NCI-H146 treated with DMSO at 0.1 percent for 48 hours (cell line): ENCODE results near the gene PLA2G4D.

Source experiments
- DNase-seq: peaks from one replicate; lab custom pipeline; 2025; ENCODE audit not compliant: unreplicated experiment; lab: John Stamatoyannopoulos, UW

The PLA2G4D gene

DNA sequence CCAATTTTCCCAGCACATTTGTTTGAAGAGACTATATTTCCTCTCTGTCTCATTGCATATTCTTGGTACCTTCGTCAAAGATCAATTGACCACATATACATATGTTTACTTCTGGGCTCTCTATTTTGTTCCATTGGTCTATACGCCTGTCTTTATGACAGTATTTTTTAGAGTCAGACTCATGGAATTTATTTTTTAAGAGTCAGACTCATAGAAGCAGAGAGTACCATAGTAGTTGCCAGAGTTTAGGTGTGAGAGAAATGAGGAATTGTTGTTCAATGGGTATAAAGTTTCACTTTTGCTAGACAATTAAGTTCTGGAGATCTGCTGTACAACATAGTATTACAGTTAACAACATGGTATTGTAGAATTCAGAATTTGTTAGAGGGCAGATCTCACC, 35.0 kb upstream of the PLA2G4D start:
- DNase-seq = no peak

DNA sequence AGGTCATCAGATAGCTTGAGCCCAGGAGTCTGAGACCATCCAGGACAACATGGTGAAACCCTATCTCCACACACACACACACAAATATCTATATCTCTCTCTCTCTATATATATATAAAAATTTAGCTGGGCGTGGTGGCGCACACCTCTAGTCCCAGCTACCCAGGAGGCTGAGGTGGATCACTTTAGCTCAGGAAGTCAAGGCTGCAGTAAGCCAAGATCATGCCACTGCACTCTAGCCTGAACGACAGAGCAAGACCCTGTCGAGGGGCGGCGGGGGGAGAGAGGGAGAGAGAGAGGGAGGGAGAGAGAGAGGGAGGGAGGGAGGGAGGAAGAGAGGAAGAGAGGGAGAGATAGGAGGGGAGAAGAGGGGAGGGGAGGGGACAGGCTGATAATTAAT, 34.1 kb upstream of the PLA2G4D start:
- no peak for DNase-seq

DNA sequence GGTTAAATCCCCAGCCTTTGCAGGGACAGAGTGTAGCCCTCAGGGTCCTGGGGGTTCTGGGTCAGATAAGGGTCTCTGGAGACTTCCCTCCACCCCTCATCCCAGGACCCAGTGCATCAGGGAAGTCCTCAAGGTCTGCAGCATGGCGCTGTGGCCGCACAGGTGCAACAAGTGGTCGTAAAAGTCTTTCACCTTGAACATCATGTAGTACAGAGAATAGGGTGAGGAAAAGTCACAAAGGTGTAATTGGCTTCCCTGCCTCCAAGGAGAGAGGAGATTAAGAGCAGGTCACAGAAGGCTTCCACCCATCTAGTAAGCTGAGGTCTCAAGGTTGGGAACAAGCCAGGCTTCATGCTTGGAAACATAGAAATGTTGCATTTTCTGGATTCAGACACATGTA, 29.2 kb upstream of the PLA2G4D start:
- no peak for DNase-seq

DNA sequence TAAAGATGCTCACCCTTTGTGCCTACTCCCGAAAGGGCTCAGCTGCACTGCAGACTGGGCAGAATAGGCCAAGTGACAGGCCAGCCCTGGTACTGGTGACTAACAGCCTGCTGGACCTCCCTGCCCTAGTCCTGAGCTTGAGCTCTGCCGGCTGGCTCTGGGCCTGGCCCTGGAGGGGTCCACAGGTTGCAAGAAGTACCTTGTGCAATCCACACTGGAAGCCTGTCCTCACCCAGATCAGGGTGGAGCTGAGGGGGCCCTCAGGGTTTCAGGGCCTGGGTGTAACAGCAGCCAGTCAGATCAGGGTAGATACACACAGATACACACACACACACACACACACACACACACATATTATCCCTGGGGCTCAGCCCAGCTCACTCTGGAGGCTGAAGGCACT, 27.3 kb upstream of the PLA2G4D start:
- DNase-seq = no peak

DNA sequence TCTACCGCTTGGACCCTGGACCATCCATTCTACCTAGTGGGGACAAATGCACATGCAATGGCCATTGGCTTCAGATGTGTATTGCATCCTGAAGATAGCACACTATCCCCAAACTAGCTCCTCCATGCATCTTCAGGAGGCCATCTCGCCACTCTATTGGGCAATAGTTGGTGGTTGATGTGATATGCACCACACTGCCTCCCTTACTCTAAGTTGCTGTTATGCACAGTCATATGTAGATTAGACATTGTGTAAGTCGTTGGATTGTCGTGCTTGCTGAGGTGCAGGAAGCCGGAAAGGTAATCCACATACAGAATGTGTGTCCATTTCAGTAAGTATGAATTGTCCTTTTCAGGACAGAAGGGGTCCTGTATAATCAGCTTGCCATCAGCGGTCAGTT, 26.7 kb upstream of the PLA2G4D start:
- no peak for DNase-seq

DNA sequence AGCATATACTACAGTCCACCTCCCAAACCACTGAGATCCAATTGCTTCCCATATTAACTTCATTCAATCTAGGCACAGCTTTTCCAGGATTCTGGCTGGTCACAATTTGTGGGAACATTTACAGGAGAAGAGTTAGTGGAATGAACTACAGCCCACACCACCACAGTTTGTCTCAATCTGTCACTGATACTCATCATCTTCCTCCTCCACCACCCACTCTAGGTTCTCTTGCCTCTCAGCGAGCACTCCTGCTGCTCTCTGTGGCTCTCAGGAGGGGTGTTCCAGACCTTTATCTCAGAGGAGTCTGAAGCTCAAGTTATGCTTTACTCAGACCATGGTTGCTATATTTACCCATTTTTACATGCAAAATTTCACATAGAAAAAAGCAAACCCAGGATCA, 25.9 kb upstream of the PLA2G4D start:
- no peak for DNase-seq

DNA sequence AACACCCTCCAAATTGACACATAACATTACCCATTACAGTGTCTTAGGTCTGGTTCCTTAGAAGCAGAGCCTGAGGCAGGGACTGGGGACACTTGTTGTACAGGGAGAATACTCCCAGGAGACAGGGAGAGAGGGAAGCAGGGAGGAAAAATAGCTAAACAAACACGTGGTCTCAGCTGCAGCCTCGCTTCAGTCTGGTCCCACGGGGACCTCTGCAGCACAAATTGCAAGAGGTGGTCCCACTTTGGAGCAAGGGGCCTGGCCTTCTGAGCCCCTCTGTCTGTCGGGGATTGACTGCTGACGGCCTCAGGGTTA, 25.0 kb upstream of the PLA2G4D start:
- no peak for DNase-seq

DNA sequence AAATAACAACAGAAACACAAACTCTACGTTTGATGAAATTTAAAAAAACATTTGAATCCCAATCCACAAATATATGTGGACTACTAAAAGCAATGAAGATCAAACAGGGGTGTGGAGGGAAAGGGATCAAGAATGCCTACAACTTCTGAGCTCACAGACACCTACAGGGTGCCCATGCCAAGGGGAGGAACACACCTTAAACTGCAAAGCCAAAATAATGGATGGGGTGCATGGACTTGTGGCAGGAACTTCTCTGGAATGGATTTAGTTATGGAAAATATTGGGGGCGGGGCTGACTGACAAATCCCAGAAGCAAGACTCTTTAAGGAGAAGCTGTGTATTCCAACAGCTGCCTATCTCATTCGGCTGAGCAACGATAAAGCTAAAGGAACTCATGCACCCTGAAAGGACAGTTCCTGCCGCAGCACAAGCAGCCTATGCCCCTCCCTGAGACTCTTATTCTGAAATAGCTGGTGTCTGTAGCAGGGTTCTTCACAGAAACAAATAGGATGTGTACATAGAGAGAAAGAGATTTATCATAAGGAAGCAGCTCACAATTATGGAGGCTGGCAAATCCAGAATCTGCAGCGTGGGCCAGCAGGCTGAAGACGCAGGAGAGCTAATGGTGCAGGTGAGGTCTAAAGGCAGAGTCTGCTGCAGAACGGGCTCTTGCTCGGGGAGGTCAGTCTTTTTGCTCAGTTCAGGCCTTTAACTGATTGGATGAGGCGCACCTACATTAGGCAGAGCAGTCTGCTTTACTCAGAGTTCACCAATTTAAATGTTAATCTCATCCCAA, 24.5 kb upstream of the PLA2G4D start:
- no peak for DNase-seq

DNA sequence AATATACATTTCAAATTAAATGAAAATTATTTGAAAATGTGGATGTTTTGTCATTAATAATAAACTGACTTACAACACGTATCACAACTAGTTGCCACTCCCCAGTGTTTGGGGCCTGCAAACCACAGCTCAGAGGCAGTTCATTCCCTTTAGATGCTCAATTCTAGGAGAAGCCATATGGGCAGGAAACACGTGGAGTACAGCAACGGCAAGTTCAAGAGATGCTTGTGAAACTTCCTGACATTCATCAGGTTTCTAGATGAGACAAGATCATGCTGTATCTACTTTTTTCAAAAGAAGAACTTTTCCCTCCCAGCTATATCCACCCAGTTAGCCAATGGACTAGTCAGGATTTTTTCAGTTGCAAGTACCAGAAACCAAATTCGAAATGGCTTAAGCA, 17.6 kb upstream of the PLA2G4D start:
- DNase-seq = no peak

DNA sequence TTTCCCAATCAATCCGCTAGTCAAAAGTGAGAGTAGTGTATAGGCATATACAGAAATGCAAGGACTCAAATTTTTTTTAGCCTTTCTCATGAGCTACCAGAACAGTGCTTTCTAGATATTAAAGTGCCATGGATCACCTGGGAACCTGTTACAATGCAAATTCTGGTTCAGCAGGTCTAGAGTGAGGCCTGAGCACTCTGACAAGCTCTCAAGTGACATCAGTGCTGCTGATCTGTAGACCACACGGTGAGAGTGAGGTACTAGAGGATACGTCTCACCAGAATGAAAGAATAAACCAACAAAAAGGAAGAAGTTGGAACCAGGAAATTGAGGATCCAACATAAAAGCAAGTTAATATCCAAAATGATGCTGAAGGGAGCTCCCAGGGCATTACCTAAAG, 16.0 kb upstream of the PLA2G4D start:
- DNase-seq = no peak

DNA sequence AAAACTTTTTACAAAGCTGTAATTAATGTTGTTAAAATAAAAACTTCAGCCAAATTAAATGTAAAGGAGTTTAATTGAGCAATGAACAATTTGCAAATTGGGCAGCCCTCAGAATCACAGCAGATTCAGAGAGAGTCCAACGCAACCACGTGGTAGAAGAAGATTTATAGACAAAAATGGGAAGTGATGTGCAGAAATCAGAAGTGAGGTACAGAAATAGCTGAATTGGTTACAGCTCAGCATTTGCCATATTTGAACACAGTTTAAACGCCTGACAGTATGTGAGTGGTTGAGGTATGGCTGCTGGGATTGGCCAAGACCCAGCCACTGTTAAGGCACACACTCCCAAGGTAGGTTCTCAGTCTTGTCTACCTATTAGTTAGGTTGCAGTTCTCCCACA, 14.4 kb upstream of the PLA2G4D start:
- no peak for DNase-seq

DNA sequence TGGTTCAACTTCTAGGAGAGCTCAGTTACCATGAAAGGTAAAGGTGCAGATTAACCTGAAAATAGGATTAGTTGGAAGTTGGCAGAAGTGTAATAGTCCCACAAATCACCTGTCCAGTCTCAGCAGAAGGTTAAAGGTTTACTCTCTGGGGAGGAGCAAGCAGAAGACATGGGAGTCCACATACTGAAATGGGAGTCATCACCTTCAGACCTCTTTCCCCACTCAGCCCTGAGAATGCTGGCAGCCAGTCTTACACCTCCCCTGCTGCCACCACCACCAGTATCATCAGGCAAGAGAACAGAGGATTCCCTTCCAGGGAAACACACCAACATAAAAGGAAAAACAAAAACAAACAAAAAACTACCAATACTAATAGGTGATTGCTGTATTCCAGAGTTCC, 13.8 kb upstream of the PLA2G4D start:
- DNase-seq = no peak

DNA sequence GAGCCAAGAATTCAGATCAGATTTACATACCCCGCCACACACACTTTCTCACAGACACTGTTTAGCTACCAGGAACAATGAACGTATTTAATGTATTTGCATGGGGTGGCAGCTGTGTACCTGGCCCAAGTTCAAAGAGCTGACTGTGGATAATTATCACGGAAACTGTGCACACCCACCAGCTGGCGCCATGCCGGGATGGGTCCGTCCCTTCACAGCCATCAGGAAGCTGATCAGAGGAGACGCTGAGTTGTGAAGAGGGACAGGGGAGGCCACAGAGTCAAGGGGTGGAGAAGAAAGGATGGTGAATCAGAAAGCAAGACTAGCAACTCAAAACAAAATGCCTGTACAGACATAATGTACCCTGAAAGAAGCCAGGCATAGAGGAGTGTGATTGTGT, 13.1 kb upstream of the PLA2G4D start:
- DNase-seq = peak; percentile 21

DNA sequence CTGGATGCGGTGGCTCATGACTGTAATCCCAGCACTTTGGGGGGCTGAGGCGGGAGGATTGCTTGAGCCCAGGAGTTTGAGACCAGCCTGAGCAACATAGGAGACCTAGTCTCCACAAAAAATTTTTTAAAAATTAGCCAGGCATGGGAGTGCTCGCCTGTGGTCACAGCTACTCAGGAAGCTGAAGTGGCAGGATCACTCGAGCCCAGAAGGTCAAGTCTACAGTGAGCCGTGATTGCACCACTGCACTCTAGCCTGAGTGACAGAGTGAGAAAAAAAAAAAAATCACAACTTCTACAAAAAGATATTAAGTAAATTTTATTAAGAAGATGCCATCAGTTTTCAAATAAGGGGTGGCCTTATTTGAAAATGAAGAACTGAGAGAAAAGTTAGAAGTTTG, 11.9 kb upstream of the PLA2G4D start:
- no peak for DNase-seq

DNA sequence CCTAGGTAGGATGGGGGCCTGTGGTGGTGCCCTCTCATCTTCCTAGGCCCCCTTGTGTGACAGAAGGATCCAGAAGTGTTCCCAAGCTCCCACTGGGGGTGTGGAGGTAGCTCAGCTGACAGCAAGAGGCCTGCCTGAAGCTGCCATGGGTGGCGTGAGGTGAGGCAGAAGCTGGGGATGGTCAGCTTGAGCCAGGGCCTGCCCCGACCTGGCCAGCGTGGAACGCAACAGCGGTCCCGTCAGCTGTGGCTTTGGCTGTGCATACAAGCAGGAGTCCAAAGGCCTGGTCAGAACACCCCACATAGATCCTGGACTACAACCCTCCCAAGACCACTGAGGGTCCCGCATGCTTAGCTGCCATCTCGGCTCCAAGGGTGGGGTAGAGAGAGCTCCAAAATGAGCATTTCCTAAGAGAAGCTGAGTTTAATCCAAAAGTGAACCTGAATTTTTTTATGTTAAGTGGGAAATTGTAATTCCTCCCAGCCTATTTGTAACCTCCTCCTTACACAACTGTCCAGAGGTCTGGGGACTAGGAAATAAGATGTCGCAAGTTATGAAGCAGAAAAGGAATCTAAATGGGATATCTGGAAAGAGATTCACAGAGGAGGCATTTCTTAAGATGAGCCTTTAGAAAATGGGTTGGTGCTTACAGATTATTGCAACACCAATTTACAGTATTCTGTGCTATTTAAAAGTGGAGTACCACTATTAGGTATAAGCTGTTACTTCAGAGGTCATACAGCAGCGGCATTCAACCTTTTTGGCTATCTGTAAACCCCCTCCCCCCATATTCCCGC, 9.9 kb upstream of the PLA2G4D start:
- DNase-seq = no peak

DNA sequence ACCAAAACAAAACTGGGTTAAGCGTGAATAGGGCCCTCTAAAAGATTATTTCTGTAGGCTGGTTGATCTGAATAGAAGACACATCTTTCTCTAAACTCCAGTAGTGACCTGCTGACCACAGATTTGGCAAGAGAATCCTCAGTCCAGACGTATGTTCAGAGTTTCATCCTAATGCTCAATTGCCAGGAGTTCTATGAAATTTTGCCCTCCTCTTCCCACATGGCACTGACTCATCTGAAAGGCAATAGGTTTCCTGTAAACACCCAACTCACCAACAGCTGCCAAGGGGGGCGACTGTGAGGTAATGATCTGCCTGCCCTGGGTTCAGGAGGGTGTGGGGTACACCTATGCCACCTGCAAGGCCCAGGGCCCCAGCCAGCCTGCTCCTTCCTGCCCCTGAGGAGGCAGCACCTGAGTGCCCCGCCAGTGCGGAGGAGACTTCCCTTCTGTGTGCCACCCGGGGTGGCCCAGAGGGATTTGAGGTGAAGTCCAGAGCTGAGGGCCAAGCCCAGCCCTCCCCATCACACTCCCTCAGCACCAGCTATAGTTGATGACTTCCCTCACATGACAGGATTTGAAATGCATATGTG, 8.4 kb upstream of the PLA2G4D start:
- no peak for DNase-seq

DNA sequence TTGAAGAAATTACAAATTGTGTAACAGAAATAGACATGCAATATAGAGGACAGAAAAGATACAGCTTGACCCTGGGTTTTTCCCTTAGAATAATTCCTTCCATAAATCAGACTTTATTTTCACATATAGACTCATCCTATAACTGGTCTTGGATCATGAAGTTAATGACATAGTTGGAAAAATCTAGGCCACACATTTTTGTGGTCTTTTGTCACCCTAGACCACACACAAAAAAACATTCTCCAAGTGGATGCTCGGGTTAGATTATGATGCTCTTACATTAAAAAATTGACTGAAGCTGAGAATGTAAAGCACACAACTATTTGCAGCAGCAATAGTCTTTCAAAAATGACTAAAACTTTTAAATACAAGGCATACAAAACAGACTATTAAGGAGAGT, 7.5 kb upstream of the PLA2G4D start:
- DNase-seq = no peak

DNA sequence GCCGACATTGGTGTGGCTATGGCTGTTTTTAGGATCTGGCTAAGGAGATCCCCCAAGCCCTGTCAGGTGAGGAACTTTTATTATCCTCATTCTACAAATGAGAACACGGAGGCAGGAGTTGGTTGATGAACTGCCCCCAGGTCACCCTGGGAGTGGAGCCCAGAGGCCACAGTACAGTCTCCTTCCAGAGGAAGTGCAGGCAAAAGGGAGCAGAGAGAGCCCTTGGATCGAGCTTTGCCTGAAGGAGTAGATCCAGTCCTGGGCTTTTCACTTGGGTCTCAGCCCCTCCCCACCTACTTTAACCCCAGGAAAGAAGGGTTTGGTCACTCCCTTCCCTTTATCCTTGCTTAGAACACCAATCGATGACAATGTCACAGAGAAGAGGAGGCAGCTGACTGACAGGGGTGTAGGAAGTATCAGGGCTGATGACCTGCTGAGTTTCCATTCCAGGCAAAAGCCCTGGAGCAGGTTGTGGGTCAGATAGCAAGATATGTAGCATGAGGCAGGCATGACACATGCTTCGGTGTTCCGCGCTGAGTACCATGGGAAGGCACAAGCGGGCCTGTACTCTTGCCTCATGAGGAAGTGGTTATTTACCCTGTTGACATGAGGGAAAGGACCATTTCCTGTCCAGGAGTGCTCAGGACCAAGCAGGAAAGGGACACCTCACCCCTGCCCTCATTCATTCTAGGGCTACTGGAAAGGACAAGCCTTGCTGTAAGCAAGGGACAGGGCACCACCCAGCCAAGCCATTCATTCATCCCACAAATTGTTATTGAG, 5.8 kb upstream of the PLA2G4D start:
- DNase-seq = no peak

DNA sequence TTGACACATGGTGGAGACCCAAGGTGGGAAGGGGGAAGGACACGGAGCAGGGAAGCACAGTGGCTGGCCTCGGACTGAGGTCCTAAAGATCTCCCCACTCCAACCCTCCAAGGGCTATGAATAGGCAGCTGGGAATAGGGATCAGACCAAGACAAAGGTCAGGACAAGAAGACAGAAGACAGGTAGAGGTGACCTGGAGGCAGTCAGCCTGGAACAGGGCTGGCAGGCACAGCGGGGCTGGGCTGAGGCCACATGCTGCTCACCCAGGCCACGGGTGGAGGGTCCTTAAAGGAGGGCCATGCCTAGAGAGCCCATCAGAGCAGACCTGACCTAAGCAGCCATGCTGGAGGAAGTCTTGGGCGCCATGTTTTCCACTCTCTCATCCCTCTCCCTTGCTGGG, 2.7 kb upstream of the PLA2G4D start:
- no peak for DNase-seq

DNA sequence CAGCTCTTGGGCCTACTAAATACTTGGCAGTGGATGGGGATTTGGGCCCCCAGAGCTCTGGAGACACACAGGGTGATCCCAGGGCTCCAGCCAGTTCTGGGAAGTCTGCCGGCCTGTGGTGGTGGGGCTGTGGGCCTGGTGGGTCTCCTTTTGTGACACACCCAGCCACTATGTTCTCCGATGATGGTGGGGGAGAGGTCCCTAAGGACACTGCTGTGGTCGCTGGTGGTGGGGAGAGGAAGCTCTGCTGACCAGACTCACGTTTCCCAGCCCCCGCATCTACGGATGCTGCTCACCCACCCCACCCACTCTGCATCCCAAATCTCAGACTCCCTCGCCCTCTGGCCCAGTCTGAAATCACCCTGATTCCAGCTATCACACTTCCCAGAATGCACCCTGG, 396 bp downstream of the PLA2G4D start:
- no peak for DNase-seq

DNA sequence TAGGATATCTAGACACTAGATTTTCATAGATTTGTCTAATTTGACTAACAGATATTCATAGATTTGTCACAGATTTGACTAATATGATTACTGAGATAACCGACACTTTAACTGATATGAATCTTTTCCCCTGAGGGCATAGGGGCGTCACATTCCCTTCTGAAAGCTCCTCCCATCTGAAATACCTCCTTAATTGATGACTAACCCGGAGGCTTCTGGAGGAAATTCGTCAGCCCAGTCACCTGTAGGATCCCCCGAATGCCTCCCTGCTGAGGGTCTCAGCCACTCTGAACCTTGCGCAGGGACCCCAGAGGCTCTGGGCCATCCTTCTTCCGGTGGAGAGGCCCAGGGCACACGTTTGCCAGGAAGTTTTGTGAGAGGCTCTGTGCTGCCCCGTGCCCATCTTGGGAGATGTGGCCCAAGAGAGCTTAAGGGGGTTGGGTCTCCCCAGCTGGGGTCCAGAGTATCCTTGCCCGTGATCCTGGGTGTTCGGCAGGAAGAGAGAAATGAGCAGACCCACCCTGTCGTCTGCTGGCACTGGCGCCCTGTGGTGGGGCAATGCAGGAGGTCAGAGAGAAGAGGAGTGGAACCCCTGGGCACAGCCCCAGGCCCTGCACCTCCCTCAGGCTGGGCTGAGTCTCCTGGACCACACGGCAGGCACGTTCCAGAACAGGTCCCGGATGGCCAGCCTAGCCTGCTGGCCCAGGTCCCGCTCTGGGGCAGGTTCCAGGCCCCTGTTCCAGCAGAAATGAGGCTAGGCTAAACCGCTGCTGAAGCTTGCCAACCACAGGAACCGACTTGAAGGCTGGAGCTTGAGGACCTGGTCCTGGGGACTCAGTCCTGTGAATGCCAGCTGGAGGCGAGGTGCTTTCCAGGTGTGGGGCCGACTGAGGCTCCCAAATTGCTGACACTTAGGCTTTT, 1.7 kb downstream of the PLA2G4D start:
- no peak for DNase-seq
